Hepatocyte (in vitro differentiated cells): ENCODE measurements around the gene SSU72.

Source experiments
- EZH2phosphoT487 ChIP-seq: fragments of 200-600 bp; sonication (generic); IDR thresholded peaks from one replicate; pipeline ENCODE4 v1.6.1; 2018; ENCODE audit warnings: antibody characterized with exemption, mild to moderate bottlenecking, low read depth, moderate library complexity; ENCODE audit not compliant: unreplicated experiment, severe bottlenecking
- TF ChIP-seq, protein P1 (sequence below): fragments of 200-600 bp; sonication (generic); IDR thresholded peaks from 2 replicates; pipeline ENCODE4 v1.5.1; 2016; ENCODE audit warnings: antibody characterized with exemption, mild to moderate bottlenecking; ENCODE audit not compliant: poor library complexity

DNA sequence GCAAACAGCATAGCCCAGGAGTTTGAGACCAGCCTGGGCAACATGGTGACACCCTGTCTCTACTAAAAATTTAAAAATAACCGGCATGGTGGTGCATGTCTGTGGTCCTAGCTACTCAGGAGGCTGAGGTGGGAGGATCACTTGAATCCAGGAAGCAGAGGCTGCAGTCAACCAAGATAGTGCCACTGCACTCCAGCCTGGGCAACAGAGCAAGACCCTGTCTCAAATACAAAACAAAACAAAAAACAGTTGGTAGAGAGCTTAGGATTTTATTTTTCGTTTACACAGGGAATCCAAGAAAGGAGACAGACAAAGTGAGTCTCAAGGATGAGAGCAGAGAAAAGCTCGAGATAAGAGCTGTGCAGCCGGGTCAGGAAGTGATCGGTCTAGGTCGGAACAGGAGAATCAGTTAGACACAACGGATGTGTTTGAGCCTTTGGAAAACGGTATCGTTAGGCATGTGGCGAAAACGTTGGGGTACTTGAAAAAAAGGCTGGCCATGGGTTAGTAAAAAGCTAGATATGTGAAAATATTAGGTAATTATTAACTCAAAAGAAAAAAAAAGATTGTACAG is 38.9 kb upstream of the SSU72 start:
- no peak for TF ChIP-seq EZH2phosphoT487
- TF ChIP-seq, protein P1, sequence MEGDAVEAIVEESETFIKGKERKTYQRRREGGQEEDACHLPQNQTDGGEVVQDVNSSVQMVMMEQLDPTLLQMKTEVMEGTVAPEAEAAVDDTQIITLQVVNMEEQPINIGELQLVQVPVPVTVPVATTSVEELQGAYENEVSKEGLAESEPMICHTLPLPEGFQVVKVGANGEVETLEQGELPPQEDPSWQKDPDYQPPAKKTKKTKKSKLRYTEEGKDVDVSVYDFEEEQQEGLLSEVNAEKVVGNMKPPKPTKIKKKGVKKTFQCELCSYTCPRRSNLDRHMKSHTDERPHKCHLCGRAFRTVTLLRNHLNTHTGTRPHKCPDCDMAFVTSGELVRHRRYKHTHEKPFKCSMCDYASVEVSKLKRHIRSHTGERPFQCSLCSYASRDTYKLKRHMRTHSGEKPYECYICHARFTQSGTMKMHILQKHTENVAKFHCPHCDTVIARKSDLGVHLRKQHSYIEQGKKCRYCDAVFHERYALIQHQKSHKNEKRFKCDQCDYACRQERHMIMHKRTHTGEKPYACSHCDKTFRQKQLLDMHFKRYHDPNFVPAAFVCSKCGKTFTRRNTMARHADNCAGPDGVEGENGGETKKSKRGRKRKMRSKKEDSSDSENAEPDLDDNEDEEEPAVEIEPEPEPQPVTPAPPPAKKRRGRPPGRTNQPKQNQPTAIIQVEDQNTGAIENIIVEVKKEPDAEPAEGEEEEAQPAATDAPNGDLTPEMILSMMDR: no peak
